Trophoblast cell (in vitro differentiated cells and primary cell): Measurements from ENCODE around the gene SPATA2.

Experiments
- DNase-seq, 2 donors: peaks; one replicate each; pipeline ENCODE4 v3.0.0-alpha.2; 2016
- H2AFZ ChIP-seq: 2 replicates; pipeline ENCODE4 v1.6.1; 2013; ENCODE audit warnings: low read length, moderate library complexity, mild to moderate bottlenecking; ENCODE audit not compliant: insufficient read depth, poor library complexity
- H2AK5ac ChIP-seq: 2 replicates; pipeline ENCODE4 v1.6.1; 2013; ENCODE audit warnings: mild to moderate bottlenecking, low read length
- H2BK120ac ChIP-seq: 2 replicates; pipeline ENCODE4 v1.6.1; 2013; ENCODE audit warnings: low read length, mild to moderate bottlenecking, moderate library complexity; ENCODE audit not compliant: insufficient read depth, poor library complexity
- H2BK12ac ChIP-seq: 2 replicates; pipeline ENCODE4 v1.6.1; 2013; ENCODE audit warnings: mild to moderate bottlenecking, low read length, moderate library complexity
- H2BK5ac ChIP-seq: 2 replicates; pipeline ENCODE4 v1.6.1; 2013; ENCODE audit warnings: low read length, low read depth, moderate library complexity, mild to moderate bottlenecking; ENCODE audit not compliant: poor library complexity
- H3K14ac ChIP-seq: 2 replicates; pipeline ENCODE4 v1.6.1; 2013; ENCODE audit warnings: mild to moderate bottlenecking, low read length
- H3K18ac ChIP-seq: 2 replicates; pipeline ENCODE4 v1.6.1; 2013; ENCODE audit warnings: mild to moderate bottlenecking, low read length
- H3K23ac ChIP-seq: 2 replicates; pipeline ENCODE4 v1.6.1; 2013; ENCODE audit warnings: low read length
- H3K27ac ChIP-seq: 2 replicates; pipeline ENCODE4 v1.5.1; 2013; ENCODE audit warnings: low read depth, mild to moderate bottlenecking, inconsistent platforms, low read length, moderate library complexity
- H3K27me3 ChIP-seq: 2 replicates; pipeline ENCODE4 v1.6.1; 2013; ENCODE audit warnings: inconsistent platforms, mild to moderate bottlenecking, low read length, moderate library complexity; ENCODE audit not compliant: insufficient read depth
- H3K36me3 ChIP-seq, 2 experiments: 1 replicate in 1 of 2; 2 replicates in 1 of 2; pipeline ENCODE4 v1.6.1; 2013; ENCODE audit warnings: low read length in 2 of 2, mild to moderate bottlenecking in 2 of 2, moderate library complexity in 1 of 2; ENCODE audit not compliant: insufficient read depth in 2 of 2, control insufficient read depth in 1 of 2
- H3K4ac ChIP-seq: 2 replicates; pipeline ENCODE4 v1.6.1; 2013; ENCODE audit warnings: low read depth, mild to moderate bottlenecking, low read length, moderate library complexity
- H3K4me1 ChIP-seq, 2 experiments: 1 replicate in 1 of 2; 2 replicates in 1 of 2; pipeline ENCODE4 v1.6.1; 2013; ENCODE audit warnings: low read length in 2 of 2, mild to moderate bottlenecking in 2 of 2, moderate library complexity in 1 of 2; ENCODE audit not compliant: insufficient read depth in 2 of 2, control insufficient read depth in 1 of 2
- H3K4me2 ChIP-seq: 2 replicates; pipeline ENCODE4 v1.6.1; 2013; ENCODE audit warnings: inconsistent platforms, mild to moderate bottlenecking, low read length, moderate library complexity
- H3K4me3 ChIP-seq: 2 replicates; pipeline ENCODE4 v1.5.1; 2013; ENCODE audit warnings: mild to moderate bottlenecking, low read depth, low read length, inconsistent platforms
- H3K79me1 ChIP-seq: one replicate; pipeline ENCODE4 v1.6.1; 2013; ENCODE audit warnings: low read length
- H3K79me2 ChIP-seq: 2 replicates; pipeline ENCODE4 v1.6.1; 2013; ENCODE audit warnings: low read length, mild to moderate bottlenecking; ENCODE audit not compliant: control insufficient read depth, insufficient read depth, poor library complexity
- H3K9ac ChIP-seq: 2 replicates; pipeline ENCODE4 v1.6.1; 2013; ENCODE audit warnings: mild to moderate bottlenecking, low read length
- H3K9me3 ChIP-seq: 2 replicates; pipeline ENCODE4 v1.6.1; 2013; ENCODE audit warnings: low read depth, mild to moderate bottlenecking, control low read depth, inconsistent platforms, low read length; ENCODE audit not compliant: insufficient read depth
- H4K12ac ChIP-seq: 2 replicates; pipeline ENCODE4 v1.6.1; 2013; ENCODE audit warnings: low read depth, mild to moderate bottlenecking, low read length, moderate library complexity
- H4K8ac ChIP-seq: 2 replicates; pipeline ENCODE4 v1.6.1; 2013; ENCODE audit warnings: low read depth, mild to moderate bottlenecking, low read length, moderate library complexity
- H4K91ac ChIP-seq: one replicate; pipeline ENCODE4 v1.6.1; 2013; ENCODE audit warnings: low read depth, mild to moderate bottlenecking, low read length, moderate library complexity
- WGBS: extraction: QIAGEN DNeasy Blood & Tissue Kit; methylation state at CpG from one replicate; pipeline ENCODE4 v1.1.7; 2013; ENCODE audit warnings: missing lambda C conversion rate; ENCODE audit not compliant: insufficient read length, insufficient coverage; ENCODE audit errors: extremely low coverage; 5-methylcytosine and 5-hydroxymethylcytosine counted together

Gene SPATA2

GRCh38 chr20:49936153-49937026, 21.1 kb upstream of the SPATA2 start, which contains the start of gene RNF114:
Gene RNF114 (plus strand): TSS chr20:49936397. CDS start chr20:49936413, 16 bp downstream.
- Histone ChIP-seq H3K4me2 (peak within 1 kb of the TSS; percentile 79), H3K79me2 (peaks cover 11% of the 10 kb centered on the region), H3K4me3 (peak within 1 kb of the TSS; percentile 98), H2BK5ac (peak within 1 kb of the TSS; percentile 74), H2BK12ac (no peak within 1 kb of the TSS), H3K27ac (peak within 1 kb of the TSS; percentile 42), H3K14ac (peak within 1 kb of the TSS; percentile 92), H4K91ac (peak within 1 kb of the TSS; percentile 86), H3K9ac (peak within 1 kb of the TSS; percentile 92), H2AFZ (peak within 1 kb of the TSS; percentile 83), H3K27me3 (no peaks in the 10 kb centered on the region), H3K79me1 (peaks cover 6% of the 10 kb centered on the region), H4K12ac (peak within 1 kb of the TSS; percentile 78), H3K4ac (peak within 1 kb of the TSS; percentile 97), H4K8ac (peak within 1 kb of the TSS; percentile 93), H3K23ac (no peak within 1 kb of the TSS), H2BK120ac (peak within 1 kb of the TSS; percentile 65), H2AK5ac (peak within 1 kb of the TSS; percentile 66), H3K9me3 (peaks cover 2% of the 10 kb centered on the region), H3K36me3 (peaks cover 6% of the 10 kb centered on the region in 2 experiments), H3K4me1 (peaks cover 4% of the 10 kb centered on the region in 2 experiments), H3K18ac (peak within 1 kb of the TSS; percentile 91)
- no CpG with 5 or more reads among the region's 79 CpGs for WGBS
- DNase-seq = peak; percentile 86 to 97

GRCh38 chr20:49935746-49936152, 20.4 kb upstream of the SPATA2 start:
- DNase-seq = no peak
- H4K12ac ChIP-seq = peak overlapping the region; percentile 78
- peak overlapping the region; percentile 65 for H2BK120ac ChIP-seq
- H3K4me1 ChIP-seq = peaks cover 4% of the 10 kb centered on the region in 2 experiments
- no CpG with 5 or more reads among the region's 21 CpGs for WGBS
- peak overlapping the region; percentile 62 for H3K14ac ChIP-seq
- H2BK5ac ChIP-seq = no peak overlapping the region
- no peak overlapping the region for H3K4ac ChIP-seq
- no peak overlapping the region for H3K4me3 ChIP-seq
- H3K18ac ChIP-seq = peak overlapping the region; percentile 53
- no peak overlapping the region for H2BK12ac ChIP-seq
- H3K9ac ChIP-seq = no peak overlapping the region
- H3K27ac ChIP-seq = no peak overlapping the region
- peaks cover 11% of the 10 kb centered on the region for H3K79me2 ChIP-seq
- peaks cover 2% of the 10 kb centered on the region in 2 experiments for H3K36me3 ChIP-seq
- H2AFZ ChIP-seq = peak overlapping the region; percentile 66
- H3K79me1 ChIP-seq = peaks cover 6% of the 10 kb centered on the region
- peak overlapping the region; percentile 72 for H4K91ac ChIP-seq
- peak overlapping the region; percentile 45 for H2AK5ac ChIP-seq
- no peaks in the 10 kb centered on the region for H3K27me3 ChIP-seq
- peaks cover 2% of the 10 kb centered on the region for H3K9me3 ChIP-seq
- H3K4me2 ChIP-seq = no peak overlapping the region
- H4K8ac ChIP-seq = peak overlapping the region; percentile 83
- no peak overlapping the region for H3K23ac ChIP-seq

GRCh38 chr20:49929142-49929494, 13.8 kb upstream of the SPATA2 start:
- H4K8ac ChIP-seq = no peak overlapping the region
- DNase-seq = no peak
- no peak overlapping the region for H3K9ac ChIP-seq
- H3K4me1 ChIP-seq = no peaks in the 10 kb centered on the region
- no peak overlapping the region for H2BK5ac ChIP-seq
- no peak overlapping the region for H2AK5ac ChIP-seq
- no peak overlapping the region for H3K14ac ChIP-seq
- no peak overlapping the region for H4K12ac ChIP-seq
- no peak overlapping the region for H4K91ac ChIP-seq
- H2BK12ac ChIP-seq = no peak overlapping the region
- H3K79me1 ChIP-seq = no peaks in the 10 kb centered on the region
- no peak overlapping the region for H3K18ac ChIP-seq
- H3K9me3 ChIP-seq = no peaks in the 10 kb centered on the region
- no CpG with 5 or more reads among the region's 4 CpGs for WGBS
- no peak overlapping the region for H2BK120ac ChIP-seq
- no peak overlapping the region for H3K23ac ChIP-seq
- H3K27ac ChIP-seq = no peak overlapping the region
- no peak overlapping the region for H3K4me3 ChIP-seq
- no peak overlapping the region for H3K4ac ChIP-seq
- H3K27me3 ChIP-seq = no peaks in the 10 kb centered on the region
- no peaks in the 10 kb centered on the region for H3K36me3 ChIP-seq
- H3K79me2 ChIP-seq = no peaks in the 10 kb centered on the region
- H2AFZ ChIP-seq = no peak overlapping the region
- H3K4me2 ChIP-seq = no peak overlapping the region

- Histone ChIP-seq H3K27me3 (no peaks in the 10 kb centered on the region), H4K8ac (no peak overlapping the region), H3K79me2 (no peaks in the 10 kb centered on the region), H3K23ac (no peak overlapping the region), H2BK5ac (no peak overlapping the region), H2BK12ac (no peak overlapping the region), H3K4me3 (no peak overlapping the region), H2AFZ (no peak overlapping the region), H4K91ac (no peak overlapping the region), H3K9me3 (no peaks in the 10 kb centered on the region), H3K79me1 (no peaks in the 10 kb centered on the region), H3K4me1 (no peaks in the 10 kb centered on the region), H2AK5ac (no peak overlapping the region), H3K36me3 (no peaks in the 10 kb centered on the region), H3K18ac (no peak overlapping the region), H2BK120ac (no peak overlapping the region), H4K12ac (no peak overlapping the region), H3K14ac (no peak overlapping the region), H3K4ac (no peak overlapping the region), H3K27ac (no peak overlapping the region), H3K9ac (no peak overlapping the region), H3K4me2 (no peak overlapping the region)
- no CpG with 5 or more reads among the region's 15 CpGs for WGBS
- peak; percentile 89 to 98 for DNase-seq
Observed at GRCh38 chr20:49928411-49929141, 13.2 kb upstream of the SPATA2 start.
